Amniotic epithelial cell (primary cell): ENCODE results near the gene ACACA.
A peak's percentile ranks its signal among the peaks of the same experiment; 100 is the strongest.
"Not testable (repeated sequence)": the region's sequence is repeated elsewhere in the genome, so short reads cannot be mapped to it uniquely, and the experiment has no call there.

ENCODE experiments used
- DNase-seq: peaks from one replicate; pipeline ENCODE4 v3.0.0-alpha.2; 2010; ENCODE audit warnings: low read depth

ACACA gene

DNA sequence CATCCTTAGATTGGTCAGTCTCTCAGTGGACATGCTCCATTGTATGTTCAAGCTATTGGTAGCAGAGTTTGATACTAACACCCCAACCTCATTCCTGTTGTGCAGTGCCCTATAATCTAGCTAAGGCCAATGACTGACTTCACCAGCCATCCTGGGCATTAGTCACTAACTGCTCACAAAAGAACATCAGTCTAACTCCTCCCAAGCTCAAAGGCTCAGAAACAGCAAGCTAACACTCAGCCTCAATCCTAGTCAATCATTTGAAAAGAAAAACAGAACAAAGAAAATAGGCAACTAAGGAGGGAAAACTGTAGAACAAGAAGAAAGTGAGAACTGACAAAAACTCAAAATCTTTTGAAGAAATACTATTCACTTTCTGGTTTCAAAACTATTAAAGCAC is 229.9 kb downstream of the ACACA start:
- peak; percentile 46 for DNase-seq

DNA sequence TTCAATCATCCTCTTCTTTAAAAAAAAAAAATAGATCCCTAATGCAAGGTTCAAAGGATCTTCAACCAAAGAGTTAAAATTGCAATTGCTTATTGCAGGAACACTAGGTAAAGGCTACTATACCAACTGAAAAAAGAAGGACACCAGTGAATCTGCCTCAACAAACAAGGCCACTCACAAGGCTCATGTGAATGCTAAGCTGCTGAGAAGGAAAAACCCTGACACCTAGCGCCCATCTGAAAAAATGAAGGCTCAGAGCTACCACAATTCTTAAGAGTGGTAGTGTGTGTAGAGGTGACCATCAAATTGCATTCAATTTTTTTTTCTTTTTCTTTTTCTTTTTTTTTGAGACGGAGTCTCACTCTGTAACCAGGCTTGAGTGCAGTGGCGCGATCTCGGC is 232.4 kb downstream of the ACACA start:
- DNase-seq, result peak; percentile 58

DNA sequence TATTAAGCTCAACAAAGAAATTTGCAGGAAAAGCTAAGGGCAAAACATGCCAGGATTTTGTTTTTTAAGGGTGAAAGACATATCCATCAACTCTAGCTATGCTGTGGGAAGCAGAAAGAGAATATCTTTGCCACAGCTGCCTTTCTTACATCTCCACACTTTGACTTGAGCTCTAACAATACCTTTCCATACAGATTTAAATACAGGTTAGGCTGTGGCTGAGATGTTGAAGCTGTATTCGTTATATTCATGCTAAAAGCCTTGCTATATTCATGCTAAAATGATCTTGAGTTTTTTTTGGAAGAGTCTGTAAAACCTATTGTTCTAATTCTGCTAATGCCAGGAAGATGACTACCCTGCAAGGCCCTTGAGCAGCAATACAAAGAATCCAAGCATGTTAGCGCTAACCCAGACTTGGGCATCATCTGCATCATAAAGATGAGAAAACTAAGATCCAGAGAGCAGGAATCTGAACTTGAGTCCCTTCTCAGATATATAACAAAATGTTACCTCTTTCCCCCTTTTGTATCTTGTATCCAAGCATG is 235.7 kb downstream of the ACACA start:
- DNase-seq, result no peak

DNA sequence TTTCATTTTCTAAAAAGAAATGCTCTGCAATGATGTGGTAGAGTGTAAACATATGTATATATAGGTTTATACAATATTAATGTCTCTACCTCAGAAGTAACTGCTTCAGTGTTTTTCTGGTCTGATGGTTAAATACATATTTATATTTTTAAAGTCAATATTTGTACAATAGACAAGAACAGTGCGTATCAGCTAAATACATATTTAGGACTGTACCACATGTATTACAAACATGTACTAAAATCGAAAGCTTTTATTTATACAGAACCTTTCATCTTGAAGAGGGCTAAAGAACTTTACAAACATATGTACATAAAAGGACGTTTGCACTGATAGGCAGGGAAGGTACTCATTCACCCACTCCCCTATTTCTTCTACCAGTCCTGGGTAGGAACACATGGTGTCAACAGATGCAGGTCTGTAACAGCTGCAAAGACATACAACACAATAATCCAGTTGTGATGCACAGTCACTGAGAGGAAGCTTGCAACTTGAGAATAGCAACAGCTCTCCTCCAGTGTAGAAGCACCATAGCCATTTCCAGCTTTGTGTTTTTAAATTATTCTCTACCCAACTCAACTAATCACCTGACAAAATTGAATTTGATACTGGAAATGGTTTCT is 237.8 kb downstream of the ACACA start:
- DNase-seq, result no peak

DNA sequence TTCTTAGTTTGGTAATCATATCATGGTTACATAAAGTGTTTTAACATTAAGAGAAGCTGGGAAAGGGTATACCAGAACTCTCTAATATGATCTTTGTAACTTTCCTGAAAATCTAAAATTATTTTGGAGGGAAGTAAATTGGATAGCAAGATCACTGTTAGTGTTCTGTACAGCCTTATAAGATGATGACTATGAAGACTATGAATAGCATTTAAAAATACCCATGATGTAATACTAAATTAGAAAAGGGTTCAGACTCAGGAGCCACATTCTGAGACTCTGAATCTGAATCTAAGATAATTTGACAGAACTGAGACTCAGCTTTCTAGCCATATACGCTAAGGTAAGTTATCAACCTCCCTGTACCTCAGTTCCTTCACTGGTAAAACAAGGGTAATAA is 238.9 kb downstream of the ACACA start:
- no peak for DNase-seq

DNA sequence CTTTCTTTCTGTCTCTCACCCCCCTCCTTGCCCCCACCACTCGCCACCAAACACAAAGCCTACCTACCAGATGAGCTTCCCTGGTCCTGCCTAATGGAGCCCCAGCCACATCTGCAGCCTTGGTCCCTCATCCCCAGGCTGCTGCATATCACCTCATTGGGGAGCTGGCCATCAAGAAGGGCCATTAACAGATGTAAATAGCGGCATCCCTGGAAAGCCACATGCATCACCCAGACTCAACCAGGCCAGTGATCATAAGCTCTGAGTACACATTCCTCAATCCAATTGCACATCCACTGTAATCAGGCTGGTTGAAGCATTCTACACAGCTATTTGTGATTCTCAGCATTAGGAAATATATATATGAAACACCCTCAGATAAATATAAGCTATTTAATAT is 242.6 kb downstream of the ACACA start:
- no peak for DNase-seq

DNA sequence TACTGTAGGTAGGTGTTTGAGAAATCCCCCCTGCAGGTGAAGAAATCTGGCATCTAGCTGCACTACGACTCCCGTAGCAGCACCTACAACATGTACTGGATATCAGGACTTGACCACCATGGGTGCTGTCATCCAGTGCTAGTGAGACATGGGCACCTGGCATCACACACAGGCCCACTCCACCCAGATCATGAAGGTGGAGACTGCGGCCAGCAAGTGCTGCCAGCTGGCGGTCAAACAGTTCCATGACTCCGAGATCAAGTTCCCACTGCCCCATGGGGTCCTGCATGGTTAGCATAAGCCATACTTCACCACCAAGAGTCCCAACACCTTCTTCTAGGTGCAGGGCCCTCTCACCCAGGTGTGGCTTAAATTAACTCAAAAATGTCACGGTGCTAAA is 243.8 kb downstream of the ACACA start:
- no peak for DNase-seq

DNA sequence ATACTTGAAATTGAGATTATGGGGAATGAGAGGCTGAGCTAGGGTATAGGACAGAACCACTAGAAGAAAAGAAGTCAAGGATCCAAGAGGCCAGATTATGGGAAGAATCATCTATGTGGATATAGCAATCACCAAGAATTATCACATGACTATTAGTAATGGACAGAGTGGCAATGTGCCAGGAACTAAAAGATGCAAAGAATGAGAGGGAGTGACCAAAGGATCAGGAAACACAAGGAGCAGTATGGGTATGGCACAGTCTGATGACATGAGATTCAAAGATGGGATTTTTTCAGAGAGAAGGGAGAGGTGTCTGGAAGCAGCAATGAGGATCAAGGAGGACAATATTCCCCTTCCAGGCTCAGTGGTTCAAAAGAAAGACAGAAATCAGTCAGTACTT is 245.7 kb downstream of the ACACA start:
- DNase-seq, result peak; percentile 72

DNA sequence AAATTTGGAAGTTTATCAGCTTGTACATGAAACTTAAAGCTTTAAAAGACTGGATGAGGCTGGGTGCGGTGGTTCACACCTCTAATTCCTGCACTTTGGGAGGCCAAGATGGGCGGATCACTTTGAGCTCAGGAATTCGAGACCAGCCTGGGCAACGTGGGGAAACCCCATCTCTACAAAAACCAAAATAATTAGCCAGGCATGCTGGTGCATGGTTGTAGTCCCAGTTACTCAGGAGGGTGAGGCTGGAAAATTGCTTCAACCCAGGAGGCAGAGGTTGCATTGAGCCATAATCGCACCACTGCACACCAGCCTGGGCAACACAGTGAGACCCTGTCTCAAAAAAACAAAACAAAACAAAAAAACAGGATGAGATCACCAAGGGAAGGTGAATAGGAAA is 248.3 kb downstream of the ACACA start:
- DNase-seq, result no peak

DNA sequence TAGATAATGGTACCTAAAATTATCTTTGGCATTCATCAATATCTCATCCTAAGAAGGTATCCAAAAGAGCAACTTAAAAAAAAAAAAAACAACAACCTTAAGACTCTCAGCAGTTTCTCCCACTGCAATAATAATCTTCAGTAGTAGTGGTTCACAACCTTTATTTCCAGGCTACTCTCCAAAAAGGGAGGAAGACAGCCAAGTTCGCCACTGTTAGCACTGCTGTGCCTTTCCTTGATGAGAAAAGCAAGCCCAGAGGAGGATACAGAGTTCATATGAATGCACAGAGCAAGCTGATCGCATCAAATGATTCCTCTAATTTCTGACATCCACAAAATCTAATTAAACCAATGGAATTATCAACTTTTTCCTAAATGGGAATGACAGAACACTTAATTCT is 258.5 kb downstream of the ACACA start:
- DNase-seq, result no peak

DNA sequence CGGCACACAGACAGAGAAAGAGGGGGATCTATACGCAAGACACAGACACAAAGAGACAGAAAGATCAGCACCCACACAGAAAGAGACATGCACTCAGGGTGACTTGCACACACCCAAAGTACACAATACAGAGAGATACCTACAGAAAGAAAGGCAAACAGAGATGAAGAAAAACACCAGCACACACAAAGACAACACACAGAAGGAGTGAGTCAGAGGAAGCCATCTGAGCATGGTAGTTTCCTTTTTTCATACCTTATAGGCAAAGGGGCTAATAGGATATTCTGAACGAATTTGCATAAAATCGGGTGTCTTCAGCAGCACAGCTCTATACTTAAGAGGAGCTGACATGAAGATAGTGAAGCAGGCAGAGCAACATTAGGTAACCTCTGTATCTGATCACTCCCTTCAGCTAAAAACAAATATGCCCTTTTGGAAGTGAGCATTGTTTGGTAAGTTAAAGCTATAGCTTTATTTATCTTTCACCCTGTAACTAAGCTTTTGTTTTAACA is 259.3 kb downstream of the ACACA start:
- no peak for DNase-seq

DNA sequence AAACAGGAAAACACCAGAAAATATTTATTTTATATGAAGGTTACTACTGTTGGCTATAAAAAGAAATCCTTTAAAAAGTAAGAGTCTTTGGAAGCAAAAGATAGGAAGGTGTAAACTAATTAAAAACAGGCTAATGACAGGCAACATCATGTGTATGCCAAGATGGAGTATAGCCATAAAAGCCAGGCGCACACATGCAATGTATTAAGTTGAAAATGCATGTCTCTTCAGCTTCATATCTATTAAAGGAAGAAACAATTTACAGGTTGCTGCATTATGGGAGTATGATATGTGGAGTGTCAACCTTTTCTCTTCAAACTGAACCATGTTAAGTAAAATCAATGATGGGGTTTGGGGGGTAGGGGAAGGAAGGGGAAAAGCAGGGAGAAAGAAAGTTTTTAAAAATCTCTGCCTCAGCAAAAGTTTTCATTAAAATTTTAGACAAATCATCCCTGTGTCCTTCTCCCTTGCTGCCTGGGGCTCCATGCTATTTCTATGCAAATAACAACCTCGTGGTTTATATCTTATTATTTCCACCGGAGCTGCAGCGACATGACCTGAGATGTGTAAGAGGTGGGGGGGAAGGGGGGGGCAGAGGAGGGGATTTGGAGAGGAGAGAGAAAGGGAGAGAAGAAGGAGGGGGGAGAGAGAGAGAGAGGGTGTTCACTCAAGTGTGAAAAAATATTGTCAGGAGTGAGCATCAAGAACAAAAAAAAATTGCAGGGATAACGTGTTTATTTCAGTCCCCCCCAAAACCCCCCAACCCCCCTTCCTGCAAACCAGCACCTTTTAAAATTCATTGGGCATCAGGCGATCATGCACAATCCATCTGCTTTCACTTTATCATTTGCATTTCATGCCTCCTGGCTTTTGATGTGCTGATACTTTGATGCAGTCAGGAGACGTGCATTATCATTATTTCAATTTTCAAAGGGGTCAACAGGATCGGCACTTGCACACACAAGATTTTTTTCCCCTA is 260.3 kb downstream of the ACACA start:
- no peak for DNase-seq

DNA sequence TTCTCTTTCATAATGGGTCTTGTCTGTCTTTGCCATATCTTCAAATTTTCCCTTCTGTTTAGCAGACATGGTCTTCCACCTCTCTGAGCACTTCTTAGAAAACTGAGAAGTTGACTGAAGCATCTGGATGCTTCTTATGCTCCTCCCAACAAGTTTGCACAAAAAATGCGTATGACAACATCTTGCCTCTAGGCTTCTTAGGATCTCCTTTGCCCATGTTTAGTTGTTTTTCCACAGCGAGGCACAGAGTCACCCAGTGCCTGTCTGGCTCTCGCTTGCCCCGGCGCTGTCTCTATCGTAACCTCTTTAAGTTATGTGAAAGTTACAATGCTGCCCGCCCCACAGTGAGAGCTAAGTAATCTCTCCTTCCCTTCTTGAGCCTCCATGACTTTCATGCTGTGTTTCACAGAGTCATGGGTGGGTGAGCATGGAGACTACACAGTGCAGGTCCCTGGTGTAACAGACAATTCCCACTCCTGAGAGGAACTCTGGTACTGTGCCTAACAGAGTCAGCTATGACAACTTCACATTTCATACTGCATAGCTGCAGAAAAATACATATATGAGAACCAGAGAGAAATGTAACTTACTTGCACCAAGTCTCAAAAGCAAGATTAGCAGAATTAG is 262.4 kb downstream of the ACACA start:
- DNase-seq, result no peak

DNA sequence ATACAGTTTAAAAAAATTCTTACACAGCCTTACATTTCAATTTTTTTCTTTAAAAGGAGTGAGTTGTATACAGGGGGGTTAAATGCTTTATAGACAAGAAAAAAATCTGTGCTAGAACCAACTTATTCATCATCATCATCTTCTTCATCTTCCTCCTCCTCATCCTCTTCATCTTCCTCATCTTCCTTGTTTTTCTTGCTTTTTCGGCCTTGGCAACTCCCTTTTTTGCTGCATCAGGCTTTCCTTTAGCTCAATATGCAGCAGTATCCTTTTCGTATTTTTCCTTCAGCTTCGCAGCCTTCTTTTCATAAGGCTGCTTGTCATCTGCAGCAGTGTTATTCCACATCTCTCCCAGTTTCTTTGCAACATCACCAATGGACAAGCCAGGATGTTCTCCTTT is 263.1 kb downstream of the ACACA start:
- not testable (repeated sequence) for DNase-seq

DNA sequence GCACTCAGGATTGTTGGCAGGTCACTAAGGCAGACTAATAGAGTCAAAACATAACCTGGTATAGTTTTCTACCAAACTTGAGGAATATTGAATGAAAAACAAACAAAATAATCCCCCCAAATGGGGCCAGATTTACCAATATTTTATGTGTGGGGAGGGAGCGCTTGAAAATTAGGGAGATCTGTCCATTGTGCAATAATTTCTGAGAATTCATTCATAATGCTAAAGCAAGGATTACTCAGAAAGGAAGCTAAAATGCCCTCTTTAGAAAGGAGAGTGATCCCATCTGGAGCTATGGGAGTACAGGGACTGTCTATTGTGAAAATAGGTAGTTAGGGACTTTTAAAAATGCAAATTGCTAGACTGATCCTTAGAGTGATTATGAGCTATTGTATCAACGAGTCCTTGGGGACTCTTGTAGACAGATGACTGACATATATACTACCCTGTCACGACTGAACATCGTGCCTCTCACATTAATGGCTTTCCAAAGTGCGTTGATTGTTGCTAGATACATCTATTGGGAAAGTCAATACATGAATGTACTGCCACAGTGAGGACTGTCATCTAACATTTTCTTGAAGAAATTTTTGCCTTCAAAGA is 264.2 kb downstream of the ACACA start:
- no peak for DNase-seq

DNA sequence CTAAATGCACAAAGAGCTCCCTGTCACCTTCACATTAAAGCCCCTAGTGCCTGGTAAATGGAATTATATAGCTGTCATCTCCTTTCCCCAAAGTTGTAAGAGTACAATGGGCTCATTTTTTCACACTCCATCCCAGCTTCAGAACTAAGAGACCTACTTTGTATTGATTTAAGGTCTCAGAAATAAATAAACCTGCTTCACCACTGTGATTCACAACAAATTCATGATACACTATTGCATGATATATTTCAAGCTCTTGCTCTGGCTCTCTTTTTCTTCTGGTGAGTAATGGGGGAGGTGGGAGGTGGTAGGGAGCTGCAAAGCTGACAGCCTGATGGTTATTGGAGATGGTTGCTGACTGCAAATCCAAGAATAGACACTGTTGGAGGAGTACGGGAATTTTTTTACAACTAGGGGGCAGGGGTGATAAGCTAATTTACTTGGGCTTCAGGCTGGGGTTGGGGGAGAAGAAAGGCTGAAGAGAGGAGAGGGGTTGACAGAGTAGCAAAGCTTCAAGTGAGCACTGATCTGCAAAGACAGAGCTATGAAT is 268.0 kb downstream of the ACACA start:
- DNase-seq, result peak; percentile 9

DNA sequence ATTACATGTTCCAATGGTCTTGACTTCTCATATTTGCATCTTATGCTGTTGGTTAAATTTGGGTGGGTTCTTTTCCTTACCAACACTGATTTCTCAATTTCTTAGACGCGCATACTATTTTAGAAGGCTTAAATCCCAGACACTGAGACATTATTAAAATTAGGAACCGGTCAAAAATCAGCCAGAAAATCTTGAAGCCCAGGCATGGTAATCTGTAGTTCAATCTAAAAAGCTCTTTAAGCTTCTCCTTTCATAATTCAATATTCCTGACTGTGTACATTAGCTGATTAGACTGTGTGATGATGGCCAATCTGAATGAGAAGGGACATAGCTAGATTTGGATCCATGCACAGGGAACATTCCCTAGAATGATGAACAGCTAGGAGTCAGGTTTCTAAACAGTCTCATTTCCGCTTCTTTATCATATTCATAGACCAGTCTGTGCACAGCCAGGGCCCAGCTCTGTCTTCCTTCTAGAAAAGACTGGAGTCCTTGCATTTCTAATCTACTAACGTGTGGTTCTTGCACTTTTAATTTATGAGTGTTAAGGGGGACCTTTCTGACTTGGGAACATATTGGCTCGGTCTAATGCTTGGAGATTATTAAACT is 268.6 kb downstream of the ACACA start:
- no peak for DNase-seq

DNA sequence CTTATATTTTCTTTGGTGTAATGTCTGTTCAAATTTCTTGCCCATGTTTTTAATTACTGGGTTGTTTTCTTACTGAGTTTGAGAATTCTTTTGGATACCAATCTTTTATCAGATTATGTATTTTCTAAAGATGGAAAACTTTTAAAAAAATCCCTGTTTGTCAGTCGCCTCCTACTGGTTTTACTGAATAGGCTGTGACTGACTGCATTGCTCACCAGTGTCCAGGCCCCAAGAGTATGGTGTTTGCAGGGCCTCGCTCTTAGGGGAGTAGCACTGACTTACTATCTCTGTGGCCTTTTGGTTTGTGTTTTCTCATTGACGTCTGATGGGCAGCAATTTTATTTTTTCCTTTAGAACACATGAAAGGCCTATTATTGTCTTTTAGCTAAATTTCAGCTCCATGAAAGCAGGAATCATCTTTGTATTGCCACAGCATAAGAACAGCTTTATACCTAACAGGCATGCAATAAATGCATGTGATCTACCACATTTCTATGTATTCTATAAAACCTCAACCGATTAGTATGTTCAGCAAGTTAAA is 269.5 kb downstream of the ACACA start:
- DNase-seq, result no peak

DNA sequence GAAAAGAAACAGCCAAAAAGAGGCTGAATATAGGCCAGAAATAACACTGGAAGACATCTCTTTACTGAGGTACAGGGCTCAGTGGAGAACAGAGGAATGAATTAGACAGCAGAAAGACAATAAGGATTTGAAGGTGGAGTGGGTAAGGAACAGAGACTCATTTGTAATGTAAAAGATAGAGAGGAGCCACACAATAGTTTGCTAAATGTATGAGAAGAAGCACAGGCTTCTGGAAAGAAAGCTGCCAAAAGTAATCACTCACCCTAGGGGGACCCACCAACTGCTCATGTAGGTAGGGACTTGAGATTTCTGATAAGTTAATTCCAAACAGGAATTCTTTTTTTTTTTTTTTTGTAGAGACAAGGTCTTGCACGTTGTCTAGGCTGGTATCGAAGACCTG is 271.1 kb downstream of the ACACA start:
- DNase-seq, result no peak

DNA sequence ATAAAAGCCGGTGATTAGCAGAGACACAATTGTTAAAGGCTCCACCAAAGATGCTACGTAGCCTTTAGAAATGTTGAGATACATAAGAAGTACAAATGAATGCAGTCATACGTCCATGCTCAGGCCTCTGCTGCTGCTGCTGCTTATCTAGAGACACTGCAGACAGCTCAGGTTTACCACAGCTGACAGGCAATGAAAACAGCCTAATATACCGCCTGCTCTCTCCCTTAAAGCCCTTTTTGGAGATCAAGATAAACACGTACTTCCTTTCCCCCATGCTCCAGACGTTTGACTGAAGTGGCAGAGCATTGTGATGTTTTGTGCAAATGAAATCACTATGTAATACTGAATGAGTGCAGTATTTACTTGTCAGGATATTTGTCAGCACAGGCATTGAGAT is 272.6 kb downstream of the ACACA start:
- DNase-seq, result peak; percentile 78

DNA sequence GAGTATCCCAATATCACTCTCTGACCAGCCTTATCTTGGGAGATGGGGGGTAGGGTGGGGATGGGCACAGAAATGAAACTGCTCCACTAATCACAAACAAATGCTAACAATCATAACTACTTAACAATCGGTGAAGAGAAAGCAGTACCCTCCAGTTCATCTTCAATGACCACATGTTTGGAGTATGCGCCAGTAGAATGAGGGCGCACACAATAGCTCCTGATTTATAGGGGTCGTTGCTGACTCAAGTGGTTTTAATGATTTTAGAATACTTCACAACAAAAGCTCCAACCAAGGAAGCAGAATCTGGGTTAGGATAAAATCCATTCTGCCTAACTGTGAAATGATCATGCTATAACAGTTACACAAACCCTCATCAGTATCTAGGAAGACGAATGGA is 273.5 kb downstream of the ACACA start:
- no peak for DNase-seq
